PC-9 (cell line): ENCODE measurements around the gene SPDYE3.
"Not testable (repeated sequence)": the region's sequence is repeated elsewhere in the genome, so short reads cannot be mapped to it uniquely, and the experiment has no call there.

Experiments used
- EZH2 ChIP-seq: fragments of 200-600 bp; sonication (generic); IDR thresholded peaks from 2 replicates; pipeline ENCODE4 v1.8.0; 2017; ENCODE audit warnings: antibody characterized with exemption, low read depth
- TF ChIP-seq, protein P1 (sequence below): fragments of 200-600 bp; sonication (generic); conservative IDR thresholded peaks from 2 replicates; pipeline ENCODE4 v1.6.1; 2017; ENCODE audit warnings: mixed run types, antibody characterized with exemption, mild to moderate bottlenecking, moderate library complexity

DNA sequence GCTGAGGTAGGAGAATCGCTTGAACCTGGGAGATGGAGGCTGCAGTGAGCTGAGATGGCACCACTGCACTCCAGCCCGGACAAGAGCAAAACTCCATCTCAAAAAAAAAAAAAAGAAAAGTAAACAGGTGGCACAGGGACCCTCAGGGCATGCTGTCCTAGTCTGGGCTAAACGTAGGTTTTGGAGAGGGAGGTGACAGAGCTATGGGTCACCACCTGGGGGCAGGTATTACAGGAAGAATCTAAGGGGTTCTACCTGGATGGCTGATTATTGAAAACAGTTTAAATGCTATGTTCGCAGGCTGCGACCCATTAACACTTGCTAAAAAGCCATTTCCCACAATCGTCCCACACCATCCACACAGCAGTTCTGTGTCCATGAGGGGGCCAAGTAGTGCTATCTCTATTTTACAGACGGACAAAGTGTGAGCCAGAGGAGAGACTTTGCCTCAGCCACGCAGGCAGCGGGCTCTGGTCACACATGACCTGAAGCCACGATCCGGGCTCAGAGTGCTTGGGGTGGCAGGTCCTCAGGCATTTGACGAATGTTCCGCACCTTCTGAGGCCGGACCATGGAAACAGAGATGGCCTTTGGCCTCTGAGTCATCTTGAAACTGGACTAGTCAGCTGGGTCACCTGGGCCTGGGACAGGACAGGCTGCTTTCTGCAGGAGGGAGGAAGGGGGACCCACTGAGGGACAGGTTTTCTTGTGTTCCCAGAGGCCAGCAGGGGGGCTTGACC, 38.0 kb upstream of the SPDYE3 start:
- TF ChIP-seq, protein P1, sequence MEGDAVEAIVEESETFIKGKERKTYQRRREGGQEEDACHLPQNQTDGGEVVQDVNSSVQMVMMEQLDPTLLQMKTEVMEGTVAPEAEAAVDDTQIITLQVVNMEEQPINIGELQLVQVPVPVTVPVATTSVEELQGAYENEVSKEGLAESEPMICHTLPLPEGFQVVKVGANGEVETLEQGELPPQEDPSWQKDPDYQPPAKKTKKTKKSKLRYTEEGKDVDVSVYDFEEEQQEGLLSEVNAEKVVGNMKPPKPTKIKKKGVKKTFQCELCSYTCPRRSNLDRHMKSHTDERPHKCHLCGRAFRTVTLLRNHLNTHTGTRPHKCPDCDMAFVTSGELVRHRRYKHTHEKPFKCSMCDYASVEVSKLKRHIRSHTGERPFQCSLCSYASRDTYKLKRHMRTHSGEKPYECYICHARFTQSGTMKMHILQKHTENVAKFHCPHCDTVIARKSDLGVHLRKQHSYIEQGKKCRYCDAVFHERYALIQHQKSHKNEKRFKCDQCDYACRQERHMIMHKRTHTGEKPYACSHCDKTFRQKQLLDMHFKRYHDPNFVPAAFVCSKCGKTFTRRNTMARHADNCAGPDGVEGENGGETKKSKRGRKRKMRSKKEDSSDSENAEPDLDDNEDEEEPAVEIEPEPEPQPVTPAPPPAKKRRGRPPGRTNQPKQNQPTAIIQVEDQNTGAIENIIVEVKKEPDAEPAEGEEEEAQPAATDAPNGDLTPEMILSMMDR: not testable (repeated sequence)
- TF ChIP-seq EZH2: not testable (repeated sequence)
